Calu3 (cell line): ENCODE results near the gene DHDDS. TPM values are rescaled to one million over a fixed set of nuclear protein-coding genes. Genes with fewer than 3 reads are reported as not detected.

Experiments
- BruUV-seq: library from RNA; stranded (reverse); fragments of 400-500 nt; replicated peaks from 2 replicates; lab custom pipeline; 2021; lab: Mats Ljungman, UMichigan
- CTCF ChIA-PET: fragments of 300-600 bp; sonication (Branson Sonifier 250); formaldehyde crosslinking; loops from one replicate; lab custom pipeline; 2022; ENCODE audit warnings: antibody characterized with exemption; lab: Charles Lee
- DNase-seq: peaks from one replicate; pipeline ENCODE4 v3.0.0; 2022
- H3K27ac Mint-ChIP-seq: one replicate; pipeline ENCODE4 v1.8.0; 2022; ENCODE audit warnings: mixed read lengths; ENCODE audit not compliant: unreplicated experiment
- H3K27me3 Mint-ChIP-seq: one replicate; pipeline ENCODE4 v1.8.0; 2022; ENCODE audit warnings: mixed read lengths; ENCODE audit not compliant: unreplicated experiment
- H3K36me3 Mint-ChIP-seq: one replicate; pipeline ENCODE4 v1.8.0; 2022; ENCODE audit warnings: mild to moderate bottlenecking, moderate library complexity, mixed read lengths; ENCODE audit not compliant: insufficient read depth, unreplicated experiment
- H3K4me1 Mint-ChIP-seq: one replicate; pipeline ENCODE4 v1.8.0; 2022; ENCODE audit warnings: mild to moderate bottlenecking, low read depth, mixed read lengths; ENCODE audit not compliant: unreplicated experiment
- H3K4me3 Mint-ChIP-seq: one replicate; pipeline ENCODE4 v1.8.0; 2022; ENCODE audit warnings: mild to moderate bottlenecking, low read depth, moderate library complexity, mixed read lengths; ENCODE audit not compliant: unreplicated experiment
- H3K9me3 Mint-ChIP-seq: one replicate; pipeline ENCODE4 v1.8.0; 2022; ENCODE audit warnings: low read depth, mixed read lengths; ENCODE audit not compliant: unreplicated experiment
- CTCF ChIP-seq: fragments of 200-600 bp; IDR thresholded peaks from one replicate; pipeline ENCODE4 v1.8.0; 2022; ENCODE audit warnings: antibody characterized with exemption; ENCODE audit not compliant: unreplicated experiment
- intact Hi-C: fragments of 100-400 bp; cut with micrococcal nuclease; formaldehyde crosslinking; loops from one replicate; pipeline ENCODE4 v1.10.0; 2022; ENCODE audit not compliant: unreplicated experiment
- total RNA-seq: library from RNA; stranded (reverse); gene quantifications from 2 replicates; pipeline ENCODE4 v1.2.3, GENCODE V29; 2022

The DHDDS gene
- total RNA-seq, 1 experiment from 2014 or later: 32.8 TPM

- no peak for DNase-seq
- Mint-ChIP-seq H3K9me3 (no peaks in the 10 kb centered on the region), H3K27ac (no peak overlapping the region), H3K4me3 (no peak overlapping the region), H3K36me3 (no peaks in the 10 kb centered on the region), H3K27me3 (peaks cover 49% of the 10 kb centered on the region), H3K4me1 (no peaks in the 10 kb centered on the region)
- CTCF ChIA-PET: no interaction called here
- intact Hi-C loops: no loop called here
- no peak for TF ChIP-seq CTCF
- BruUV-seq: no TSS peak
Measured at GRCh38 chr1:26405281-26405915, 26.7 kb upstream of the DHDDS start.

GRCh38 chr1:26408604-26409003 is 23.5 kb upstream of the DHDDS start:
- intact Hi-C loops: no loop called here
- no peaks in the 10 kb centered on the region for H3K36me3 Mint-ChIP-seq

GRCh38 chr1:26409191-26409807 is 22.8 kb upstream of the DHDDS start:
- no peak overlapping the region for H3K4me3 Mint-ChIP-seq
- intact Hi-C loops: no loop called here
- H3K4me1 Mint-ChIP-seq: no peaks in the 10 kb centered on the region
- no peaks in the 10 kb centered on the region for H3K36me3 Mint-ChIP-seq
- no TSS peak for BruUV-seq
- CTCF ChIA-PET: no interaction called here
- TF ChIP-seq CTCF: no peak
- peaks cover 64% of the 10 kb centered on the region for H3K27me3 Mint-ChIP-seq
- H3K27ac Mint-ChIP-seq: no peak overlapping the region
- H3K9me3 Mint-ChIP-seq: no peaks in the 10 kb centered on the region
- no peak for DNase-seq

More at GRCh38 chr1:26408604-26409003, 23.5 kb upstream of the DHDDS start:
- DNase-seq: peak; percentile 69
- BruUV-seq: no TSS peak
- Mint-ChIP-seq H3K27me3 (peaks cover 64% of the 10 kb centered on the region), H3K9me3 (no peaks in the 10 kb centered on the region), H3K4me1 (no peaks in the 10 kb centered on the region), H3K4me3 (no peak overlapping the region), H3K27ac (no peak overlapping the region)
- CTCF ChIA-PET: no interaction called here
- no peak for TF ChIP-seq CTCF

- intact Hi-C loops: no loop called here
- no TSS peak for BruUV-seq
- no peak for DNase-seq
- no peaks in the 10 kb centered on the region for H3K9me3 Mint-ChIP-seq
- no peaks in the 10 kb centered on the region for H3K4me1 Mint-ChIP-seq
- no peaks in the 10 kb centered on the region for H3K36me3 Mint-ChIP-seq
- CTCF ChIA-PET: no interaction called here
- H3K27ac Mint-ChIP-seq: no peak within 1 kb of the TSS
- H3K27me3 Mint-ChIP-seq: peaks cover 80% of the 10 kb centered on the region
- H3K4me3 Mint-ChIP-seq: no peak within 1 kb of the TSS
- TF ChIP-seq CTCF: no peak
Measured at GRCh38 chr1:26410706-26411623, 21.2 kb upstream of the DHDDS start, which contains the start of gene LIN28A. Gene LIN28A (plus strand): TSS chr1:26410817. CDS start chr1:26410892, 75 bp downstream.
